ENCODE results near the gene AP4M1.

GRCh38 chr7:100147278-100147677, 45.8 kb downstream of the AP4M1 start:
- TF ChIP-seq POLR2A (IDR thresholded peaks at IDR 0.05) (no peak), CTCF (IDR thresholded peaks at IDR 0.05) (no peak)

All from gastroesophageal sphincter (tissue), 3 donors.